ENCODE results near the gene CFH.

GRCh38 chr1:196732526-196732925 lies 80.7 kb downstream of the CFH start:
- no peak for TF ChIP-seq POLR2A (IDR thresholded peaks at IDR 0.05; ENCODE audit: extremely low read depth, insufficient read length)
- TF ChIP-seq CTCF (IDR thresholded peaks at IDR 0.05; ENCODE audit: low read depth, low read length): no peak
- no peak for TF ChIP-seq MAX (IDR thresholded peaks at IDR 0.05; ENCODE audit: low read depth, low read length)
- TF ChIP-seq MYC (IDR thresholded peaks at IDR 0.05; ENCODE audit: low read depth, low read length): no peak
